ENCODE data around the gene FSIP1. TPM values are rescaled to one million over a fixed set of nuclear protein-coding genes. Genes with fewer than 3 reads are reported as not detected.

The FSIP1 gene
- total and polyA plus RNA-seq, 2 donors from 2014 or later, result 0.75 to 2.4 TPM

- Histone ChIP-seq H3K9ac (ENCODE audit: low read length in 3 of 3) (no peak overlapping the region), H3K36me3 (ENCODE audit: control insufficient read depth in 2 of 3, insufficient read depth in 3 of 3, low read length in 3 of 3) (no peaks in the 10 kb centered on the region), H3K27ac (ENCODE audit: low read depth in 2 of 2, low read length in 2 of 2) (no peak overlapping the region), H3K4me1 (ENCODE audit: control insufficient read depth in 2 of 3, insufficient read depth in 2 of 3, low read depth in 1 of 3, low read length in 3 of 3) (no peaks in the 10 kb centered on the region), H3K27me3 (ENCODE audit: control insufficient read depth, insufficient read depth, low read length) (no peaks in the 10 kb centered on the region), H3K4me3 (ENCODE audit: low read length in 3 of 3) (no peak overlapping the region), H3K9me3 (ENCODE audit: control insufficient read depth in 2 of 3, insufficient read depth in 1 of 3, low read length in 3 of 3) (no peaks in the 10 kb centered on the region)
- no peak for TF ChIP-seq CTCF (IDR thresholded peaks at IDR 0.05; ENCODE audit: borderline replicate concordance, extremely low read depth, insufficient read depth)
- FAIRE-seq (no peak), DNase-seq (no peak)
- intact Hi-C loops (cut with DNase I), result no loop called here
Measured at GRCh38 chr15:39746176-39746575, 36.5 kb downstream of the FSIP1 start.

- DNase-seq (no peak), FAIRE-seq (no peak)
- Histone ChIP-seq H3K36me3 (ENCODE audit: control insufficient read depth in 2 of 3, insufficient read depth in 3 of 3, low read length in 3 of 3) (no peaks in the 10 kb centered on the region), H3K9me3 (ENCODE audit: control insufficient read depth in 2 of 3, insufficient read depth in 1 of 3, low read length in 3 of 3) (no peaks in the 10 kb centered on the region), H3K9ac (ENCODE audit: low read length in 3 of 3) (no peak overlapping the region), H3K27ac (ENCODE audit: low read depth in 2 of 2, low read length in 2 of 2) (no peak overlapping the region), H3K27me3 (ENCODE audit: control insufficient read depth, insufficient read depth, low read length) (no peaks in the 10 kb centered on the region), H3K4me1 (ENCODE audit: control insufficient read depth in 2 of 3, insufficient read depth in 2 of 3, low read depth in 1 of 3, low read length in 3 of 3) (no peaks in the 10 kb centered on the region), H3K4me3 (ENCODE audit: low read length in 3 of 3) (no peak overlapping the region)
- TF ChIP-seq CTCF (IDR thresholded peaks at IDR 0.05; ENCODE audit: borderline replicate concordance, extremely low read depth, insufficient read depth), result no peak
- intact Hi-C loops (cut with DNase I), result no loop called here
Measured at GRCh38 chr15:39745415-39745814, 37.2 kb downstream of the FSIP1 start.

- intact Hi-C loops (cut with DNase I), result no loop called here
- DNase-seq, result no peak
- Histone ChIP-seq H3K4me3 (ENCODE audit: low read length in 3 of 3) (no peak overlapping the region), H3K9me3 (ENCODE audit: control insufficient read depth in 2 of 3, insufficient read depth in 1 of 3, low read length in 3 of 3) (no peaks in the 10 kb centered on the region), H3K9ac (ENCODE audit: low read length in 3 of 3) (no peak overlapping the region), H3K4me1 (ENCODE audit: control insufficient read depth in 2 of 3, insufficient read depth in 2 of 3, low read depth in 1 of 3, low read length in 3 of 3) (no peaks in the 10 kb centered on the region), H3K36me3 (ENCODE audit: control insufficient read depth in 2 of 3, insufficient read depth in 3 of 3, low read length in 3 of 3) (no peaks in the 10 kb centered on the region), H3K27ac (ENCODE audit: low read depth in 2 of 2, low read length in 2 of 2) (no peak overlapping the region), H3K27me3 (ENCODE audit: control insufficient read depth, insufficient read depth, low read length) (no peaks in the 10 kb centered on the region)
- FAIRE-seq, result no peak
- no peak for TF ChIP-seq CTCF (IDR thresholded peaks at IDR 0.05; ENCODE audit: borderline replicate concordance, extremely low read depth, insufficient read depth)
Measured at GRCh38 chr15:39744334-39745103, 38.1 kb downstream of the FSIP1 start.
